Stimulated activated CD4-positive, alpha-beta T cell treated with anti-CD3 and anti-CD28 coated beads, Interleukin-2, amount 100 ng/mL, for 48 hours (primary cell): ENCODE data around the gene TCF23.
A peak's percentile ranks its signal among the peaks of the same experiment; 100 is the strongest.
"Not testable (repeated sequence)": the region's sequence is repeated elsewhere in the genome, so short reads cannot be mapped to it uniquely, and the experiment has no call there.

ENCODE experiments used
- DNase-seq, 2 donors: peaks; one replicate each; pipeline ENCODE4 v3.0.0-alpha.2; 2020

Gene TCF23

GRCh38 chr2:27148801-27149439 lies at the start of gene TCF23:
Gene TCF23 (plus strand): TSS chr2:27149004. CDS start chr2:27149134, 130 bp downstream.
- no peak for DNase-seq

- no peak for DNase-seq
These were observed 49.4 kb upstream of the TCF23 start for GRCh38 chr2:27099334-27099955.

GRCh38 chr2:27100036-27100435 lies 48.8 kb upstream of the TCF23 start:
- no peak for DNase-seq

GRCh38 chr2:27102329-27102728 lies 46.5 kb upstream of the TCF23 start:
- no peak for DNase-seq

GRCh38 chr2:27105981-27106380 lies 42.8 kb upstream of the TCF23 start:
- no peak for DNase-seq

- DNase-seq = no peak
These were observed 40.6 kb upstream of the TCF23 start for GRCh38 chr2:27108221-27108620.

DNA sequence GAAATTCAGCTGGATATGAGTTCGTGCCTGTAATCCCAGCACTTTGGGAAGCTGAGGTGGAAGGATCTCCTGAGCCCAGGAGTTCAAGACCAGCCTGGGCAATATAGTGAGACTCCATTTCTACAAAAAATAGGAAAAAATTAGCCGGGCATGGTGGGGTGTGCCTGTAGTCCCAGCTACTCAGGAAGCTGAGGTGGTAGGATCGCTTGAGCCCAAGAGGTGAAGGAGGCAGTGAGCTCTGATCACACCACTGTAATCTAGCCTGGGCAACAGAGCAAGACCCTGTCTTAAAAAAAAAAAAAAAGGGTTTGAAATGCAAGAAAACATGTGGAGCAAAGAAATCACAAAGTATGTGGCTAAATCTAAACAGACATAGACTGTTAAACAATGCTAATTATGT lies 39.7 kb upstream of the TCF23 start:
- DNase-seq = no peak

DNA sequence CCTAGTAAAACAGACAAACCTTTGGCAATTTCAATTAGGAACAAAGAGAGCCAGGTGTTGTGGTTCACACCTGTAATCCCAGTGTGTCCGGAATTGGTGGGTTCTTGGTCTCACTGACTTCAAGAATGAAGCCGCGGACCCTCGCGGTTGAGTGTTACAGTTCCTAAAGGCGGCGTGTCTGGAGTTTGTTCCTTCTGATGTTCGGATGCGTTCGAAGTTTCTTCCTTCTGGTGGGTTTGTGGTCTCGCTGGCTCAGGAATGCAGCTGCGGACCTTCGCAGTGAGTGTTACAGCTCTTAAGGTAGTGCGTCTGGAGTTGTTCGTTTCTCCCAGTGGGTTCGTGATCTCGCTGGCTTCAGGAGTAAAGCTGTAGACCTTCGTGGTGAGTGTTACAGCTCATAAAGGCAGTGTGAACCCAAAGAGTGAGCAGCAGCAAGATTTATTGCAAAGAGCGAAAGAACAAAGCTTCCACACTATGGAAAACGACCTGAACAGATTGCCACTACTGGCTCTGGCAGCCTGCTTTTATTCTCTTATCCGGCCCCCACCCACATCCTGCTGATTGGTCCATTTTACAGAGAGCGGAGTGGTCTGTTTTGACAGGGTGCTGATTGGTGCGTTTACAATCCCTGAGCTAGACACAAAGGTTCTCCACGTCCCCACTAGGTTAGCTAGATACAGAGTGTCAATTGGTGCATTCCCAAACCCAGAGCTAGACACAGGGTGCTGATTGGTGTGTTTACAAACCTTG lies 38.0 kb upstream of the TCF23 start:
- not testable (repeated sequence) for DNase-seq

- not testable (repeated sequence) for DNase-seq
These were observed 37.3 kb upstream of the TCF23 start for GRCh38 chr2:27111392-27112078.

DNA sequence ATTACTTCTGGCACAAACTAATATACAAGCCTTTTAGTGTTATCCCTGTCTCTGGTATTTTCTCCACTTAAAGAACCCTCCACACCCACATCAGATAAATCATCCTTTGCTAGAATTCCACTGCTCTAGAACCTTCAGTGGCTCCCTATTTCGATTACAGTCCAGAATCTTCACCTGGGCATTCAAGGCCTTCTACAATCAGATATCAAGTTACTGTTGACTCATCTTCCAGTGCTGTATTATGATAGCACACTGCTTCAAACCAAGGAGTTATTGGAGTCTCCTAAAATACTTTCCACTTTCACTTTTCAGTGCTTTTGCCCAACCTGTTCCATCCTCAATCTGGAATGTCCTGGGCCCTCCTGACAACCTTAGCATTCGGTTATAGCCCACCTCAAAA lies 33.3 kb upstream of the TCF23 start:
- DNase-seq = no peak

- no peak for DNase-seq
These were observed 30.7 kb upstream of the TCF23 start for GRCh38 chr2:27117995-27118524.

DNA sequence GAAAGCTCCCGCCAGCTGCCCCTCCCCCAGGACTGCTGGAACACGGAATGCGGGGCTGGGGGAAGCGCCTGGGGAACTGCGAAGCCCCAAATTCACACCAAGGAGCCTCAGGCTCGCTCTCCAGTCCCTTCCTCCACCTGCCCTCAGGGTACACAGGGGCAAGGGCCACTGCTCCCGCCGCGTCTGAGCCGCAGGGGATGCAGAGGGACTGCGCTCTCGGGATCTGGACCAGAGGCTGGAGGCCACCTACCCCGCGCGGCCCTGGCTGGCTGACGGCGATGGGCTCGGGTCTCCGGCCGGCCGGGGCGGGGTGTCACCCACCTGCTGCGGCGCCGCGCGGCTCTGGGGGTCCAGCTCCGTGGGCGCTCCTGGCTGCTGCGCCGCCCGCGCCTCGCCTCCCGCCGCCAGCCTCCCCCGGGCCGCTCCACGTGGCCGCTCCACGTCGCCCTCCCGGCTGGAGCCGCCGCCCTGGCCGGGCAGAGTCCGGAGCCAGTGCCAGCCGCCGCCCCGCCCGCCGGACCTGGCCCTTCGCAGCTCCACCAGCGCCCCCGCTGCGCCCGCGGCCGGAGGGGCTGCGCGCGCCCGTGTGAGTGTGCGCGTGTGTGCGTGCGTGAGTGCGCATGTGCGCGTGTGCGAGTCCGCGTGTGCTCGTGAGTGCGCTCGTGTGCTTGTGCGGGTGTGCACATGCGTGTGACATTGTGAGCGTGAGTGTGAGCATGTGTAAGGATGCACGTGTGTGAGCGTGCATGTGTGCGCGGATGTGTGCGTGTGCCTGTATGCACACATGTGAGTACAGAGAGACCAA lies 30.1 kb upstream of the TCF23 start, which contains the start of gene CGREF1:
Gene CGREF1, minus strand, starts transcription at position 604 of the 805 bp plus-strand sequence. CDS start 14,762 bp downstream, outside the sequence.
- no peak for DNase-seq

DNA sequence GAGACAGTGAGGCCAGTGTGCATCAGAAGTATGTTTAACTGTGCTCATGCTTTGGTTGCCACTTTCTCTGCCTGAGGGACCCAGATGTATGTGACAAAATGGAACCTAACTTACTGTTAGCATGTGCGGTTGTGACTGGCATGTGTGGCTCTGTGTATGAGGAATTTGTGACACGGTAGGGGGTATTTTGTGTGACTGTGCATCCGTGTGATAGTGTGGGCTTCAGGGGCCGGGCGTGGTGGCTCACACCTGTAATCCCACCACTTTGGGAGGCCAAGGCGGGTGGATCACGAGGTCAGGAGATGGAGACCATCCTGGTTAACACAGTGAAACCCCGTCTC lies 29.5 kb upstream of the TCF23 start:
- DNase-seq = not testable (repeated sequence)

DNA sequence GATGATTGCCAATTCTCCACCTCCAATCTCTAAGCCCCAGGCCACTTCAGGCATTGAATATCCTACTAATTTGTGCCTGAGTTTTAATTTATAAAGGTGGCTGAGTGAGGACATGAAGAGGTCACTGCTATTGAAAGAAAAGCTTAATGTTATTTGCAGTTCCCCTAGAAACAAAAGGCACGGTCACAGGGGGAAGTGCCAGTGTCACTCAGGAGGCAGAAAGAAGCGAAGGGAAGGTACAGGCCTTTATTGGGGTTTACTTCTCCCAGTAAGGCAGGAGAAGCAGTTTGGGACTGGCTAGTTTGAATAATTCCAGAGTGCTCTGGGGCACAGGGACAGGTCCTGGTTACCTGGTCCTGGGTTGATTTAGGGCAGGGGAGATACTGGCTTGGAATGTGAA lies 26.9 kb upstream of the TCF23 start:
- DNase-seq = no peak

GRCh38 chr2:27122791-27123190 lies 26.0 kb upstream of the TCF23 start:
- DNase-seq = no peak

DNA sequence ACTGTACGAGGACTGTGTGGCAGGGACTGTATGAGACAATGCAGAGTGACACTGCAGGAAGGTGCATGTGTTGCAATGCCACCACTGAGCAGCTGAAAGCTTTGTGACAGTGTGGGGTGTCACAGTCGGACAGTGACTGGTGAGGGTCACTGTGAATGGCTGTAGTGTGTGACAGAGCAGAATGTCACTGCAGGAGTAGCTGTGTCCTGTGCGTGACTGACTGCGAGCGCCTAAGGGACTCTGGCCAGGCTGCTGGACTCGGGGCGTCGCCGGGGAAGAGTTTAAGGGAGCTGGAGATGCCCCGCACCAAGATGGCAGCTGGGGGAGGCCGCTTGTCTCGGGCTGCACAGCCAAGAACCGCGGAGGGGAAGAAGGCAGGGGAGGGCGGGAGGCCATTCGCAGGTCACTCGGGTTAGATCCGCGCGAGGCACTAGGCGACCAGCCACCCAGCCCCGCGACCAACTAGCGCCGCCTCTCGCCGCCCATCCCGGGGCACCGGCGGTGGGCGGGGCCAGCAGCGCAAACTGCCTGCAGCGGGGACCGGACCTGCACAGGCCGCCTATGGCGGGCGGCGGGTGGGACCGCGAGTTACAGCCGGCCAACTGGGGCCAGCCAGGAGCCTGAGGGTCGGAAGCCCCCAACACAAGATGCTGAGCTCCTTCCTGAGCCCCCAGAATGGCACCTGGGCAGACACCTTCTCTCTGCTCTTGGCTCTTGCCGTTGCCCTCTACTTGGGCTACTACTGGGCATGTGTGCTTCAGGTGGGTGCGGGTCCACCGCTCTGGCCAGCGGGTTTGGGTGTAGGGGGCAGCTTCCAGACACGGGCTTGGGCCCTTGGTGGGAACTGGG lies 25.3 kb upstream of the TCF23 start, which contains the start of gene ABHD1:
Gene ABHD1, plus strand, starts transcription at position 514 of the 849 bp plus-strand sequence. Its CDS starts 134 bp downstream, at position 648.
- DNase-seq = peak; percentile 48 to 52

DNA sequence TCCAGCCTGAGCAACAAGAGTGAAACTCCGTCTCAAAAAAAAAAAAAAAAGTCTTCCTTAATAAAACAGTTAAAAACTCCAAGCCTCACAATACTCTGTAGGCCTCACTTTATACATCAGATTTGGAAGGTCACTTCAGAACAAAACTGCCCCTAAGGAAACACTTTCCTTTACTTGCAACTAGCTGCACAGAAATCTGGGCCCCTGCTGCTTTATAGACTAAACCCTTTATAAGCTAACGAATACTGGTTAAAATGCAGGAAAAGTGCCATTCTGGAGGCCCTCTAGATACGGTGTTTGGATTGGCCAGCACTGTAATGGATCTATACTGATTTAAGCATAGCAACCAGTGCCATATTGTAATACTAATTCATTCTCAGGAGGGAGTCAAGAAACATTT lies 23.7 kb upstream of the TCF23 start:
- DNase-seq = no peak

- no peak for DNase-seq
These were observed 22.5 kb upstream of the TCF23 start for GRCh38 chr2:27126252-27126710.

- DNase-seq = no peak
These were observed 20.7 kb upstream of the TCF23 start for GRCh38 chr2:27127883-27128667.
